Hindlimb muscle (tissue), 1 donor: ENCODE measurements around the gene GID8. TPM values are rescaled to one million over a fixed set of nuclear protein-coding genes. Genes with fewer than 3 reads are reported as not detected.
A peak's percentile ranks its signal among the peaks of the same experiment; 100 is the strongest.

Experiments used
- DNase-seq: peaks from one replicate; pipeline ENCODE4 v3.0.0-alpha.2; 2013
- polyA plus RNA-seq: library from polyadenylated mRNA; unstranded; fragments of 120-200 nt; gene quantifications from one replicate; pipeline ENCODE4 v1.2.1, GENCODE V29; 2013; ENCODE audit not compliant: insufficient read length

The GID8 gene
- polyA plus RNA-seq, 1 donor: 30.3 TPM

DNA sequence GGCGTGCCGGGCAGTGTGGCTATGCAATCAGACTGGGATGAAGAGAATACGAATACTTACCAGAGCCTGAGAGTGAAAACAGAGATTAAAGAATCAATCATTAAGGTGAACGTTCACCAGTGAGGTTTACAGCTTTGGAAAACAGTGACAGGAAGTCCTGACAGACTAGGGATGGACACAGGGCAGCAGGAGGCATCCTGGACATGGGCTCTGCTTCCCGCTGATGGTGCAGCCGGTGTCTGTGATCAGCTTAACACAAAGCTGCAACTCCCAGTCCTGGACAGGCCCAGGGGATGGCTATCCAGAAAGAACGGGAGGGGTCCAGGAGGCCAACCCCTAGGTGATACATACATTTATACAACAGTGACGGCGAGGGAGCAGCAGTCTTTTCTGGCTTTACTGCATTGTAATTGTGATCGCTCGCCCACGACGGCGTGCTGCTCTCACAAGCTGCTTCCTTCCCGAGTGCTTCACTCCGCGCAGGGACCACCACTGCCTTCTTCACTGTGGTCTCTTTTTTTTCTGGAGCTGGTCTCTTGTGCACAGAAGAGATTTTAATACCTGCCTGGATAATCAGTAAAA, 32.3 kb upstream of the GID8 start:
- DNase-seq: no peak

DNA sequence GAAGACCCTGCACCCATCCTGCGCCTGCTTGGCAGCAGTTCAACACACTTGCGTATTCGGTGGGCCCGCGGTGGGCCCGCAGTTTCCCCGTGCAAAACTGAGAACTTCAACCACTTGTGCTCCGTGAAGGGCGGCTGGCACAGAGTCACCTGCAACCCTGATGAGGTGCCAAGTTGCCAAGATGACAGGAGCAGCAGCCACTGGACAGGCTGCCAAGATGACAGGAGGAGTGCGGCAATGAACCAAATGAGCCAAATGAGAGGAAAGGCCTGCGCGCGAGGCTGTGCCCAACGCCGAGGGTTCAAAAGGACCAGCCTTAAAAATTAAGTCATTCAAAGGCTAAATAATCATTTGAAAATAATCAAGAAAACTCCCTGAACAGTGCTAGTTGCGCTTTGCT, 31.7 kb upstream of the GID8 start:
- no peak for DNase-seq

DNA sequence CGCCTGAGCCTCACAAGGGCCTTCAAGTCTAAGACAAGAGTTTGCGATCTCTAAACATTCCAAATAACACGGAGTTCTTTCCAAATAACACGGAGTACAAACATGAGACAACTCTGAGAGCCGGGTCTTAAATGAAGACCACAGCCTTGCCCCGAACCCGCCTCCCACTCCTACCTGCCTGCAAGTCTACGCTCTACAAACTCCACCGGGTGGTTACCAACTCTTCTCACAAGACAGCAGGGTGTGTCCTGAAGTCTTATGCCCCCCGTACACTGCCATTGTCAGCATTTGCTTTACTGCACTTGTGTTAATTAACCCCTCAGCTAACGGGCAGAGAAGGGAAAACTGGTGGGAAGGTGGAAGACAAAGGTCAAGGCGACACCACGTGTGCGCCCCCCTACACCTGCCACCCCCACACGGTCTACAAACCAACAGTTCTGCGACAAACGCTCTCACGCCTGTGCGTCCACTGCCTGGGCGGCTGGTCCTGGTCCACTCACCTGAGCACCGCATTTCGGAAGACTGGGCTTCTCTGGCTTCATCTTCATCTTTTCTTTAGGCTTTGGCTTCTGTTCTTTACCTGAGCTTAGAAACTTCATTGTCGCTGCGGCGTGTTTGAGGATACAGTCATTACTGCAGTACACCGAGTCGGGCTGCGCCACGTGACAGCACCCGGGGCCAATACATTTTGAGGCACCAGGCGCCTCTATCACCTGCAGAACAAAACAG, 31.1 kb upstream of the GID8 start:
- DNase-seq: no peak

DNA sequence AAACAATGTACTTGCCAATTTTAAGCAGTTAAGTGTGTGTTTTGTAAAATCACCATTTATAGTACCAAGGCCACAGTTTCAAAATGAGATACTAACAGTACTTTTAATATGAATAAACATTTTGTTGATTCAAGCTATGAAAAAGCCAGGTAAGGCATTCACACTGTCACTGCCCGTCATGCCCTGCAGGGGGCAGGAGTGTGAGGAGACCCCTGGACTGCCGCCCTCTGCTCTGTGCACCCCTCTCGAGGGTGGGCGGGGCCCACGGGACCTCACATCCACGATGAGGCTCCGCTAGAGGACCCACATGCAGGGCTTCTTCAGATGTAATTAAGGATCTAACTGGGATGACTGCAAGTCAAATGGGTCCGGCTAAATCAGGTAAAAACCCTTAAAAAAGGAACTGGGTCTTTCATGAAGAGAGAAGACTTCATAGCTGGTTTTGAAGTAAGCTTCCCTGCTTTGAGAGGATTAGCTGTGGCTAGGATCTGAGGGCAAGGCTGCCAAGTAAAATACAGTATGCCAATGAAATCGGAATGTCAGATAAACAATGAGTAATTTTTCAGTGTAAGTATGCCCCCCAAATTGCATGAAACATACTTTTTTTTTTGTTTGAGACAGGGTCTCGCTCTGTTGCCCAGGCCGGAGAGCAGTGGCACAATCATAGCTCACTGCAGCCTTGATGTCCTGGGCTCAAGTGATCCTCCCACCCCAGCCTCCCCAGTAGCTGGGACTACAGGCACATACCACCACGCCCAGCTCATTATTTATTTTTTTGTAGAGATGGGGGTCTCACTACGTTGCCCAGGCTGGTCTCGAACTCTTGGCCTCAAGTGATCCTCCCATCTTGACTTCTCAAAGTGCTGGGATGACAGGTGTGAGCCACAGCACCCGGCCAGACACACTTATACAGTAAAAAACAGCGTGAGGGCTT, 30.3 kb upstream of the GID8 start:
- no peak for DNase-seq

DNA sequence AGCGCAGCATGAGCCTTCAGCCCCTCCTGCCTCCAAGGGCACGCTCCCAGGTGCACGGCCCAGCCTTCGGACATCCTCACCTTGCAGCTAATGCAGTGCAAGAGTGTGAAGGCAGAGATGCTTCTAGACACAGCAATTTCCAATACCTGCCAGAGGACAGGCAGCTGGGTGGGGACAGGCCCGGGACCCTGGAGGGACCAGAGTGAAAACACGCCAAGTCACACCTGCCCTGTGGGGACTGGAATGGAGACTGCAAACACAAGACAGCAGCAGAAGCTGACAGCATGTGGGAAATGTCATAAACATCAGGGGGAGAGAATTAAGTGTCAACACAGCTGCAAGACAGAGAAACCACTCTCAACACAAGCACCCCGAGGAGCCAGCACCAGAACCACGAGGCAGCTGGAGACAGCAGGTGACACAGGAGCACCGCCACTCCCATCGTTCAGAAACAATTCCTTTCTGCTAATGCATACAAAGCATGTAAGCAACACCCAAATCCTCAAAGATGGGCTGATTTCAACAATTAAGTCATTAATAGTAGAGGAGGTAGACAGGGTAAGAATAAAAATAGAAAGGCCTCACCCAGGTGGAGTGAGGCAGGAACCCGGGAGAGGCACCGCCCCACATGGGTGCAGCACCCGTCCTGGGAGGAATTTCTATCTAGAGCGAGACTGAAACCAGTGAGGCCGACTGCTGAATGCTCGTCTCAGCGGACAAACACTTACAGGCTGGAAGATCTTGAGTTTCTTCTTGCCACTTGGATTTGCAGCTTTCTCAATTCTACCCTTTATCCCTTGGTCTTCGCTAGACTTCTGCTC, 28.8 kb upstream of the GID8 start:
- DNase-seq: no peak

DNA sequence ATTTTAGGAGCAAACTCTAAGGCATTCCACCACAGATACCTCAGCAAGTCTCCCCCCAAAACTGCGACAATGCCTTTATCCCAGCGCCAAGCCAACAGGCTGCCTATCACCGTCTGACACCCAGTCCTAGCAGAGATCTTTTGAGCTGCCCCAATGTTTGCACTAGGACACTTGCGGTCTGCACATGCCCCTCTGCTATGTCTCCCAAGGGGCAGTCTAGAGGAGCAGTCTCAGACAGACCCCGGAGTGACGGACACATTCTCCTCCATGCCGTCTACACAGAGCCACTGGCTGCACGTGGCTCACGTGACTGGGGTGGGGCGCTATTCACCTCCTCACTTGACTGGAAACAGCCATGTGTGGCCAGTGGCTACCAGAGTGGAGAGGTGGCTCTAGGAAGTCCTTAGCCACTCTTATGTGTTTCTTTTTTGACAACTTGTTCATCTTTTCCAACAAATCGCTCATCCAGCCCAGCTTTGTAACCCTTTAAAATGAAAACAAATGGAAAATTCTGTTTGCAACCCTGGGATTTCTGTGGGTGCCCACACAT, 27.7 kb upstream of the GID8 start:
- no peak for DNase-seq

DNA sequence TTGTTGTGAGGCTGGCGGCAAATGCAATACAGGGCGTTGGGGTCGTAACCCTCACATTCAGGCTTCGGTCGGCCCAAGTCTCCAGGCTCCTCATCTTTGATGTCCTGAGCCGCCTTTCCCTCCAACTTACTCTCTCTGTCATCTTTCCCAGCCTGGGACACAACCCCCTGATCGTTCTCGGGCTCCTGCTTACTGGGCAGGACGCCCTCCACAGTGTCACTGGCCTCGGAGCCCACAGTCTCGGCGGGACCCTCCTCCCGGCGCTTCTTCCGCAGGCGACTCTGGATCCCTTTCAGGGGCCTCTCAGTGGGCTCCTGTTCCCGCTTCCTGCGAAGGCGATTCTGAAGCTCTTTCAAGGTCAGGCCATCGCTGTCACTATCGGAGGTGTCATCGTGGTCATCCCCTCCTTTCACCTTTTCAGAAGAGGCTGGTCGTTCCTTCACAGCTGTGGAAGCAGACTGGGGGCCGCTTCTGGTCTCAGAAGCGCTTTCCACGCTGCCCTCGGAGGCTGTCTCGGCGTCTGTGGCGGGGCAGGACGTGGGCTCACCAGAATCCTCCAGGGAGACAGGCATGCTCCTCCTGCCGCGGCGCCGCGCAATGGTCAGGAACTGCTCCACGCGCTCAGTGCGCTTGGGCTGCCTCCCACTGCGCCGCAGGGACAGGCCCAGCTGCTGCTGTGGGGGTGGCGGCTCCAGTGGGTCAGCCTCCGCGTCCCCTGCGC, 27.0 kb upstream of the GID8 start:
- DNase-seq: no peak

DNA sequence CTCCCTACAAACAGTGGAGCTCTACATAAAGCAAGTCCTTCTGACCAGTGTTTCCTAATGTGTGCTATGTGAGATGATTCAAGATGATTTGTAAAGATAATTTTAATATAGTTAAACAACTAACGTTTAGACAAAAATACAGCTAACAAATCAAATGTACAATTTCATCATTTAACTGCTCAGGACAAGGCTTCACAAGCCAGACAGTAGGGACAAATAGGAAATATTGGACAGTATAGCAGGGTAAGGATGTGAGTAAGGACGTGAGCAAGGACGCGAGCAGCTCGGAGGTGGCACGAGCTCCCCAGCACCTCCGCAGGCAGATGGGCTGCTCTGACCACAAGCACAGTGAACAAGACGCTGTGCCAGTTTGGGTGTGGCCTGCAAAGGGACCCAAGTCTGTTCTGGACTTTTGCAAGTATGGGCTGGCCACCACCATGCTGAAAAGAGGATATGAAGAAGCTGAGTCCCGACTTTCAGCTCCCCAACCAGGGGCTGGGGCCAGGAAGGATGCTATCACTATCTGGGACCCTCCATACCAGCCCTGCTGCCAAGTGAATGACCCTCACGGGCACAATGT, 26.2 kb upstream of the GID8 start:
- DNase-seq: no peak

DNA sequence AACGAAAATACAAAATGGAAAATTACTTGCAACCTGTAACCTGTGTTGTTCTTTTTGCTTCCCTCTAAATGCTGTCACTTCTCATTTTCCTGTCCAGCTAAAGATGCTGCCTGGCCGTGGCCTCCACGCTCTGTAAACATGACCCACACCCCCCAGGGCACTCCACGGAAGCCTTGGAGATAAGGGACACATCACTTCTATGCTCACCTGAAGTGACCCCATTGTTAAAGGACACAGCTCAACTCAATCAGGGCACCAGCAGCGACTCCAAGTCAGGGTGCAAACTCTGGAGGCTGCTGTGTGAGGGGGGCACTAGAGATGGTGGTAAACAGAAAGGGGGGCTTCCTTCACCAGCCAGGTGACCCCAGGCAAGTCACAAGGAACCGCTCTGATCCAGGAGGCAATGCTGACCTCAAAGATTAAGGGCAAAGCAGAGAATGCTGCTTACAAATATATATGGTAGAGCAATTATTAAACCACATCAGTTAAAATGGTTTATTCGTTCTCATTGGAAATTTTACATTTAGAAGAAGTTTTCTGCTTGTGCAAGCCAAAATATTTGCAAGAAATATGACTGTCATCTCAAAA, 24.8 kb upstream of the GID8 start:
- DNase-seq: no peak

DNA sequence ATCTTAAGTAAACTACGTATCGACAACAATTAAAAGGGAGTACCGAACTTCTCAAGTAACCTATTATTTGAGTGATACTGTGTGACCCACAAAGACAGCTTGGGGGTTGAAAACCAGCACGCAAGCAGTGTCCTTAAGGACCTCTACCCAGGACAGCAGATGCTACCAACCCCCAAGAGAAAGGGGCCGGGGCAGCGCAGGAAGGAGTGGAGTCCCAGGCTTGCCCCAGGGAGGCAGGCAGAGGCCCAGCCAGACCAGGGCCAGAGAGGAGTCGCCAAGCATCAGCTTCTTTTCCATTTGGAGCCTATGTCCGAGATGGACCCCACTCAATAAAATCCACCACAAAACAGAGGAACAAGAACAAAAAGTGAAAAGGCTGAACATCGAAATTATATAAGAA, 23.5 kb upstream of the GID8 start:
- no peak for DNase-seq

DNA sequence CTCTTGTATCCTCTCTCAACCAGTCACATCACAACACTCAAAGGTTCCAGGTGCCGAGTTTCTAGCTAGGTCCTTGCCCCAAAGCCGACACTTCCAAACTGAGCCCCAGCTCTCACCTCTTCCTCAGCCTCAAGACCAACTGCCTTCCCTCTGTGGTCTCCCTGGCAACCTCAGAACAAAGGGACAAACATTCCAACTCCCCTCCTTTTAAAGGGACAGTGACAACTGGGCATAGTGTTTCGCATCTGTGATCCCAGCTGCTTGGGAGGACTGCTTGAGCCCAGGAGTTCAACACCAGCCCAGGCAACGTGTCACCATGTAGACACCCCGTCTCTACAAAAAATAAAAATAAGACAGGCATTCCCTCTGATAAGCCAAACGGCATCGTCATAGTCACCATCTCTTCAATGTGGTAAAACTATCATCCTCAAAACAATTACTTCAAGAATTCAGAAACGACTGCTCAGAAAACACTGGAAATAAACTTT, 22.9 kb upstream of the GID8 start:
- peak; percentile 30 for DNase-seq

DNA sequence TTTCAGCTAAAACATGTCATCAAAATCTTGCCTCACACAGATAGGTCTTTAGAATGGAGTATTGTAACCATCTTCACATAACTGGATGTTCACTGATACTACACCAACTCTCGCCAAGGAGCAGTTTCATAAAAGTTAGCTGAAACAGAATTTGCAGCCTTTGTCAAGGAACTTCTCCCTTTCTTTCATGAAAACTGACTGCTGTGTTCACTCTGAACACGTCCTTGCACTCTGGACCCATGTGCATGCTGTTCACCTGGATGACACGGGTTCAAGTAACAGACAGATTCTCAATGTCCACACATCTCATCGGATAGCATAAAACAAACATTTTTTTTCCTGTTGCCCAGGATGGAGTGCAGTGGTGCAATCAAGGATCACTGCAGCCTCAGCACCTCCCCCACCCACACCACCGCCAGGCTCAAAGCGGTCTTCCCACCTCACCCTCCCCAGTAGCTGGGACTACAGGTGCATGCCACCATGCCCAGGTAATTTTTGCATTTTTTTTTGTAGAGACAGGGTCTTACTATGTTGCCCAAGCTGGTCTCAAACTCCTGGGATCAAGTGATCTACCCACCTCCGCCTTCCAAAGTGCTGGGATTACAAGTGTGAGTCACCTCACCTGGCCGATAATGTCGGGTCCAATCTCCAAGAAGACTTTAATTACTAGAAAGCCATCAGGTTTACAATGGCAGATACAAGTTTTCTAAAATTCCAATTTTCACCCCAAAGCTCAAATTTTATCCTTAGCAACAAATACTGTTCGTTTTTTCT, 21.1 kb upstream of the GID8 start:
- DNase-seq: no peak

DNA sequence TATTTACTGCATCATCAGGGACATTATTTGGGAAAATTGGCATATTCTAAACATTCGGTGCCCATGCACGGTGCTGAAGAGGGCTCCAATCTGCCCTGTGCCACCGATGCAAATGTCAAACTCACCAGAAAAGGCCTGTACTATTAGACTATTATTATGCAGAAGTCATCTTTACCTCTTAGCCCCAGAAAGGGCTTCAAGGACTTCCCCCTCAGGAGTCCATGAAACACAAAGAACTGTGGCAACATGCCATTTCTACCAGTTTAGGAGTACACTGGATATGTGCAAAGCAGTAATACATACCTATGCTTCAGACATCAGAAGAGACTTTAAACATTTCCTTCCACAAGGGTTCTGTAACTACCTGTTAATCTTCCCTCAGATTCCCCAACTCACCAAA, 20.2 kb upstream of the GID8 start:
- no peak for DNase-seq

DNA sequence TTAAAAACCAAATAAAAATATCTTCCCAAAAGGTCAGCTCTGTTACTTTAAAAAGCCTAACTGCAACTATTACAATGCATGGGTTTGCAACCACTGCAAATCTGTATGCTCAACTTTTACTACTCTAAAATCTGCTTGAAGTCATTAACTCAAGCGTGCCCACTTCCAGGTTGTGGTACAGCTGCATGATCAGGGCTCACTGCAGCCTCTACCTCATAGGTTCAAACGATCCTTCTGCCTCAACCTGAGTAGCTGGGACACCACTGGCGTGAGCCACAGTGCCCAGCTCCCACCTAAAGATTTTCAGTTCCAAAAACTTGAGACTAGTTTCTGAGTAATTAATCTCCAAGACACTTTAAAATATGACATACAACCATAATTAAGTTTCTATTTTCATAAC, 19.8 kb upstream of the GID8 start:
- DNase-seq: no peak

DNA sequence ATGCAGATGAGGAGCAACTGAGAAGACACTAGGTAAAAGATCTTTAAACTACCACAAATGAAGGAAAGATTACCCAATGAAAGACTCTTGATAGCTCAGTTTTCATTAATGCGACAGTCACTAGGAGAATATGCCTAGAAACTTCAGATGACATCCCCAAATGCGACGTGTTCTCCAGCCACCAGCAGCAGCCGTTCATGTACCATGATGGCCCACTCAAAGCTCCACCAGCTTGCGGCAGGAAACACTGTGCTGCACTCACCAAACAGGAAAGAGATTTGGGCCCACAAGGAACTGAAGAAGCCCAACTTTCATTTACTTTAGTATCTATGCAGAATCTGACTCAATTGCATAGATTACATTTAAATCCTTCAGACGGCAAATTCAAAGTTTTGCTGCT, 19.1 kb upstream of the GID8 start:
- no peak for DNase-seq

DNA sequence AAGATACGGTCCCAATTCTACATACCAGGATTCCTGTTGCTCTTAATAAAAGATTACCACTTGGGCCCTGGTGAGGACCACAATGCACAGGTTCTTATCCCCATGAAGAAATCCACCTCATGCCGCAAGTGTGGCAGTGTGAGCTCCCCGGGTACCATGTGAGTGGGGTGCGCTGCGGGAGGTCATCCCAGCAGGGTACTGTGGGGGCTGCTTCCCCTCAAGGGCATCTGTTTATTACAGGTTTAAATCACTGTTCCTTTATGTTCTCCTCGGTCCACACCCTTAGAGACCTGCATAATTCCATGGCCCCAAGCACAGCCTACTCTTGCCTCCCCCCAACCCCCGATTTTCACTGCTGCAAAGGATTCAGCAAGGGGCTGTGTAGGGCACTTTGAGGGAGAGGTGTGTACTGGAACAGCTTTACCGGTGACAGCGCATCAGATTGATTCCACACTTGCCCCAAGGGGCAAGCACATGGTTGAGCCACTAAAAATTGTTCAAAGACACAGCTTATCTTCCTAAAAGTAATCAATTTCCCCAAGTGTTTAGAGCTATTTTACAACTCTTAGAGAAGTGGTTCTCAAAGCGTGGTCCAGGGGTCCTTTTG, 17.8 kb upstream of the GID8 start:
- DNase-seq: no peak

DNA sequence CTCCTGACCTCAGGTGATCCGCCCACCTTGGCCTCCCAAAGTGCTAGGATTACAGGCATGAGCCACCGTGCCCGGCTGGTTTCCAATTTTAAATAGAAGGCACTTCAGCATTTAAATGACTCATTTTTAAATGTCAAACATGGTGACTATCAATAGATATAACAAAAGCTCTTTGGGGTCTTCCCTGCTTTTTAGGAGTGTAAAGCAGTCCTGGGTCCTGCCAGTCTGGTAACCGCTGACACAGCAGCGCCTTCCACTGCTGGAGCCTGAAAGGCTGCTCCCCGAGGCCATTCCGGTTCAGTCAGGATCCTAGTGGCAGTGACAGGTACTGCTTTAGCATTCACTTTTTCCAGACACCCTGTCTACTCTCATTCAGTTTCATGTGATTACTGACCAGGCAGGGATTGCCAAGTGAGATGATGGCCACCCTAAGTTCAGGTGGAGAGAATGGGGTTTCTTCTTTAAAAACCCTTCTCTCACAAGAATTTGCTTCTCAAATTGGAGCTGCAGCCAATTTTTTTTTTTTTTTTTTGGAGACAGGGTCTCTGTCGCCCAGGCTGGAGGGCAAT, 16.7 kb upstream of the GID8 start:
- DNase-seq: no peak

DNA sequence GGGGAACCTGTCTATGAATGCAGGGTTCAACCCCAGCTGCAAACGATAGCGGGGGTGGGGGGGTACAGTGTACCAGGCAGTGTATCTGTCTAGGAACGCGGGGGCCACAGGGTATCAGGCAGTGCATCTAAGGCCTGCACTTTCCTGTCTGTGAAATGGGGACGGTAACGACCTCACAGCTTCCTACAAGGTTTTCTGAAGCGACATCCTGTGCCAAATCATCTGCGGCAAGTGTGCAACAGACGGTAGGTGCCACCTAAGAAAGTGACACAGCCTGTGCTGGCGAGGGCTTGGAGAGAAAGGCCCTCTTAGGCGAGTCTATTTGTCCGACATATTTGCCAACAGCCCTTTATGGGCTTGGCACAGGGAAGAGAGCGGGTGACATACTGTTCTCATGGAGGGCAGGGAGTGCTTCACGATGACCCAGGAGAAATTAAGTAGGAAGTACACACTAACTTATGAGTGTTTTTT, 15.5 kb upstream of the GID8 start:
- no peak for DNase-seq
